HepG2 (cell line): ENCODE results near the gene VPS11. TPM values are rescaled to one million over a fixed set of nuclear protein-coding genes. Genes with fewer than 3 reads are reported as not detected.

Experiments used
- ARNT2 ChIP-seq: sonication (generic); formaldehyde crosslinking; IDR thresholded peaks from 2 replicates; pipeline ENCODE4 v1.8.0; 2022; ENCODE audit warnings: mild to moderate bottlenecking, low read depth, missing genetic modification reagents, moderate library complexity
- EP300 ChIP-seq, 3 experiments: sonication (generic) in 1 of 3; formaldehyde crosslinking in 1 of 3; IDR thresholded peaks; 2 replicates each; pipeline versions ENCODE4 v1.5.1 to v1.6.1; 2011 to 2020; ENCODE audit warnings: low read depth in 2 of 3, low read length in 2 of 3, borderline replicate concordance in 1 of 3, improper control_type of control experiment in 1 of 3, mild to moderate bottlenecking in 1 of 3, missing genetic modification reagents in 1 of 3, moderate library complexity in 1 of 3
- ETV5 ChIP-seq: IDR thresholded peaks from 2 replicates; pipeline ENCODE4 v1.6.1; 2018; ENCODE audit warnings: missing biosample characterization, missing genetic modification reagents, inconsistent platforms, borderline replicate concordance
- FOXK1 ChIP-seq: sonication (generic); formaldehyde crosslinking; IDR thresholded peaks from 2 replicates; pipeline ENCODE4 v1.4.0; 2020; ENCODE audit warnings: low read depth, missing genetic modification reagents, borderline replicate concordance
- NFE2 ChIP-seq: sonication (generic); formaldehyde crosslinking; IDR thresholded peaks from 2 replicates; pipeline ENCODE4 v1.4.0; 2020; ENCODE audit warnings: missing genetic modification reagents
- PHF8 ChIP-seq: sonication (generic); formaldehyde crosslinking; IDR thresholded peaks from 2 replicates; pipeline ENCODE4 v1.5.0; 2020; ENCODE audit warnings: missing genetic modification reagents
- PTBP1 ChIP-seq: fragments of 200-400 bp; formaldehyde crosslinking; IDR thresholded peaks from 2 replicates; pipeline ENCODE4 v1.6.1; 2018; ENCODE audit warnings: low read length, low read depth; ENCODE audit not compliant: poor library complexity, severe bottlenecking
- RBM22 ChIP-seq: fragments of 200-400 bp; formaldehyde crosslinking; optimal IDR thresholded peaks from 2 replicates; pipeline ENCODE3; 2017; ENCODE audit warnings: mild to moderate bottlenecking, low read length, moderate library complexity
- SP140L ChIP-seq: sonication (generic); formaldehyde crosslinking; IDR thresholded peaks from 2 replicates; pipeline ENCODE4 v1.4.0; 2020; ENCODE audit warnings: missing genetic modification reagents, borderline replicate concordance
- TAF1 ChIP-seq: sonication (generic); formaldehyde crosslinking; IDR thresholded peaks from 2 replicates; pipeline ENCODE4 v1.4.0; 2020; ENCODE audit warnings: missing genetic modification reagents
- TRIM24 ChIP-seq: sonication (generic); formaldehyde crosslinking; IDR thresholded peaks from 2 replicates; pipeline ENCODE4 v1.8.0; 2022; ENCODE audit warnings: mild to moderate bottlenecking, missing genetic modification reagents
- ZHX1 ChIP-seq: sonication (generic); formaldehyde crosslinking; IDR thresholded peaks from 2 replicates; pipeline ENCODE4 v1.8.1; 2022; ENCODE audit warnings: low read depth, mild to moderate bottlenecking, missing genetic modification reagents
- ZNF513 ChIP-seq: sonication (generic); formaldehyde crosslinking; conservative IDR thresholded peaks from 2 replicates; pipeline ENCODE4 v1.5.0; 2020; ENCODE audit warnings: missing genetic modification reagents
- ZNF607 ChIP-seq: sonication (generic); formaldehyde crosslinking; IDR thresholded peaks from 2 replicates; pipeline ENCODE4 v1.5.1; 2020; ENCODE audit warnings: missing genetic modification reagents, mild to moderate bottlenecking, borderline replicate concordance
- ZNF773 ChIP-seq: sonication (generic); formaldehyde crosslinking; IDR thresholded peaks from 2 replicates; pipeline ENCODE4 v1.4.0; 2020; ENCODE audit warnings: missing genetic modification reagents, borderline replicate concordance
- polyA plus RNA-seq, 8 experiments: library from polyadenylated mRNA; depleted of rRNA in 3 of 8; stranded (reverse) in 7 of 8; unstranded in 1 of 8; fragments of >200 nt; fragmentation: Illumina TruSeq in 4 of 8; extraction: Trizol in 4 of 8; gene quantifications; 2 replicates each; pipeline versions ENCODE4 v1.2.1 to v1.2.3, GENCODE V29; 2011 to 2016; ENCODE audit warnings: low read depth in 4 of 8, missing spikeins in 1 of 8, mixed read lengths in 1 of 8; ENCODE audit not compliant: insufficient read depth in 1 of 8
- total RNA-seq, 5 experiments: library from RNA; depleted of rRNA; stranded (reverse); fragments of >200 nt; fragmentation: Illumina TruSeq; extraction: Trizol; gene quantifications; 2 replicates each; pipeline ENCODE4 v1.2.3, GENCODE V29; 2016; ENCODE audit warnings: low read depth in 1 of 5
- TF ChIP-seq, protein P1 (sequence below): sonication (generic); formaldehyde crosslinking; conservative IDR thresholded peaks from 2 replicates; pipeline ENCODE4 v1.4.0; 2020; ENCODE audit warnings: missing genetic modification reagents
- TF ChIP-seq, protein P2 (sequence below): sonication (generic); formaldehyde crosslinking; IDR thresholded peaks from 2 replicates; pipeline ENCODE4 v1.8.1; 2022; ENCODE audit warnings: mild to moderate bottlenecking, missing genetic modification reagents

The VPS11 gene
- total and polyA plus RNA-seq, 2 of the 13 experiments (the other 11 are each of a cell fraction or from before 2014, with no cell fraction given): 13.7 to 21.6 TPM

DNA sequence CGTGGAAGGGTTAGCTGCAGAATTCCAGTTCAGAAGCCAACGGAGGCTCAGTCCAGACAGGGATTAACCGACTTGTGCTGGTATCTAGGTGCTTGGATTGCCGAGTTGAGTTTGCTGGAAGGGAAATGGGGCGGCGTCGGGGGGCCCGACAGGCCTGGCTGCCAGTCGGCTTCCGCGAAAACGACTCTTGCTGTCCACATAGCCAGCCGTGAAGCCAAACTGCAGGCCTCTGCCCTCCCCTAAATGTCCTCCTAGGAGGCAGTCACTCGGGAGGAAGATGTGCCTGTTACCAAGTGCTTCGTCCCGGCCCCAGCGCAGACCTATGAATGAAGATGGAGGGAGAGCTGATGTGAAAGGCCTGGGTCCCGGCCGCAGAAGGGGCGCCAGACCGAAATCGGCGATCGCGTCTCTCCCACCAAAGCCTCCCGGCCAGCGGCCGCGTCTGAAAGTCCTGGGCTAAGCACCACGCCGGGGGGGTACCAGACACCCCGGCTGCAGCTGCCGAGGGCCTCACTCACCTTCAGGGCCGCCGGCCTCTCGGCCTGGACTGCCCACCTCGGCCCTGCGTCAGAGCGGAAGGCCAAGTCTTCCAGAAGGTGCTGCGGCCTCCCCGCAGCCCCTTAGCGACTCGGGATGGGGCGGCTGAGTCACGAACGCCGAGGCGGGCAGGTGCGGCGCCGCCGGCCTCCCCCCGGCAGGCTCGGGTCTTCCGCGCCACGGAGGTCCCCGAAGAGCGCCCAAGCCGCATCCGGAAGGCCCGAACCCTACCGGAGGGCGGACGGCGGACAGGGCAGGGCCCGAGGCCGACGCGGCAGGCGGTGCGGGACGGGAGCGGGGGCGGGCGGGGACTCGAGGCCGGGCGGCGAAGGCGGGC lies 26.6 kb downstream of the VPS11 start (continued):
- TF ChIP-seq NFE2 (CRISPR knock-in tag) (no peak), ZHX1 (no peak), PTBP1 (no peak), ARNT2 (no peak), ZNF513 (CRISPR knock-in tag) (no peak), EP300 (IDR thresholded peaks at IDR 0.05; ENCODE audit: low read depth in 2 of 2, low read length in 2 of 2) (no peak), EP300 (CRISPR knock-in tag; IDR thresholded peaks at IDR 0.05; ENCODE audit: borderline replicate concordance) (no peak), FOXK1 (CRISPR knock-in tag) (no peak), ETV5 (CRISPR knock-in tag) (no peak), RBM22 (no peak), SP140L (CRISPR knock-in tag) (no peak), ZNF607 (0 out of 2 replicates have a peak, but pooled peaks have one; percentile 64), ZNF773 (CRISPR knock-in tag) (no peak), TRIM24 (no peak), PHF8 (CRISPR knock-in tag) (peak; percentile 72), TAF1 (no peak)
- TF ChIP-seq, protein P1, sequence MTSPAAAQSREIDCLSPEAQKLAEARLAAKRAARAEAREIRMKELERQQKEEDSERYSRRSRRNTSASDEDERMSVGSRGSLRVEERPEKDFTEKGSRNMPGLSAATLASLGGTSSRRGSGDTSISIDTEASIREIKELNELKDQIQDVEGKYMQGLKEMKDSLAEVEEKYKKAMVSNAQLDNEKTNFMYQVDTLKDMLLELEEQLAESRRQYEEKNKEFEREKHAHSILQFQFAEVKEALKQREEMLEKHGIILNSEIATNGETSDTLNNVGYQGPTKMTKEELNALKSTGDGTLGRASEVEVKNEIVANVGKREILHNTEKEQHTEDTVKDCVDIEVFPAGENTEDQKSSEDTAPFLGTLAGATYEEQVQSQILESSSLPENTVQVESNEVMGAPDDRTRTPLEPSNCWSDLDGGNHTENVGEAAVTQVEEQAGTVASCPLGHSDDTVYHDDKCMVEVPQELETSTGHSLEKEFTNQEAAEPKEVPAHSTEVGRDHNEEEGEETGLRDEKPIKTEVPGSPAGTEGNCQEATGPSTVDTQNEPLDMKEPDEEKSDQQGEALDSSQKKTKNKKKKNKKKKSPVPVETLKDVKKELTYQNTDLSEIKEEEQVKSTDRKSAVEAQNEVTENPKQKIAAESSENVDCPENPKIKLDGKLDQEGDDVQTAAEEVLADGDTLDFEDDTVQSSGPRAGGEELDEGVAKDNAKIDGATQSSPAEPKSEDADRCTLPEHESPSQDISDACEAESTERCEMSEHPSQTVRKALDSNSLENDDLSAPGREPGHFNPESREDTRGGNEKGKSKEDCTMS (CRISPR knock-in tag): no peak
- TF ChIP-seq, protein P2, sequence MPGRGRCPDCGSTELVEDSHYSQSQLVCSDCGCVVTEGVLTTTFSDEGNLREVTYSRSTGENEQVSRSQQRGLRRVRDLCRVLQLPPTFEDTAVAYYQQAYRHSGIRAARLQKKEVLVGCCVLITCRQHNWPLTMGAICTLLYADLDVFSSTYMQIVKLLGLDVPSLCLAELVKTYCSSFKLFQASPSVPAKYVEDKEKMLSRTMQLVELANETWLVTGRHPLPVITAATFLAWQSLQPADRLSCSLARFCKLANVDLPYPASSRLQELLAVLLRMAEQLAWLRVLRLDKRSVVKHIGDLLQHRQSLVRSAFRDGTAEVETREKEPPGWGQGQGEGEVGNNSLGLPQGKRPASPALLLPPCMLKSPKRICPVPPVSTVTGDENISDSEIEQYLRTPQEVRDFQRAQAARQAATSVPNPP (CRISPR knock-in tag): no peak
